ENCODE data around the gene CLDN14.
"Not testable (repeated sequence)": the region's sequence is repeated elsewhere in the genome, so short reads cannot be mapped to it uniquely, and the experiment has no call there.

The CLDN14 gene

DNA sequence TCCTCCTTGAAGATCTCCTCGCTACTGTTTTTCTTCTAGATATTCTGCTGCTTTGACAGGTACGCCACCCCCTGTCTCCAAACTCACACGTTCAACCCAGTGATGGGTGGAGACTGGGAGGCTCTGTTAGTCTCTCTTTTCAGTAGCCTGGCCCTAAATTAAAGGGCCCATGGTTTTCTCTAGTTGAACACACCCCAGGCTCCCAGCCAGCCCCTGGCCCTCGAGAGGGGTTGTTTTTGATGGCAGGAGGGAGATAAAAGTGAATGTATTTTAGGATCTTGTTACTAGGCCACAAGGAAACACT, 21.6 kb upstream of the CLDN14 start:
- no peak for DNase-seq (ENCODE audit: low read depth in 2 of 2)

- DNase-seq (ENCODE audit: low read depth in 2 of 2), result no peak
Observed at GRCh38 chr21:36499578-36500471, 19.9 kb upstream of the CLDN14 start.

DNA sequence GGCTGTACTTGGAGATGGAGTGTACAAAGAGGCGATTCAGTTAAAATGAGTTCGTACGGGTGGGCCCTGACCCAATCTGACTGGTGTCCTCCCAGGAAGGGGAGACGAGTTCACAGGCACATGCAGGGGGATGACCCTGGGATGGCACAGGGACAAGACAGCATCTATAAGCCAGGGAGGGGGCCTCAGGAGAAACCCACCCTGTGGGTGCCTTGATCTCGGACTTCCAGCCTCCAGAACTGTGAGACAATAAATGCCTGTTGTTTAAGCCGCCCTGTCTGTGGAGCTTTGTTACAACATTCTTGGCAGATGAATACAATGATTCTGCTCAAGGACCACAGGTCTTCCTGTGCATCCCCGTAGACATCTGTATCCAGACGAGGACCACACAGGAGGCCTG, 14.6 kb upstream of the CLDN14 start:
- DNase-seq (ENCODE audit: low read depth in 2 of 2), result no peak

GRCh38 chr21:36491209-36491910, 11.4 kb upstream of the CLDN14 start:
- DNase-seq (ENCODE audit: low read depth in 2 of 2), result peak; percentile 44 to 55

DNA sequence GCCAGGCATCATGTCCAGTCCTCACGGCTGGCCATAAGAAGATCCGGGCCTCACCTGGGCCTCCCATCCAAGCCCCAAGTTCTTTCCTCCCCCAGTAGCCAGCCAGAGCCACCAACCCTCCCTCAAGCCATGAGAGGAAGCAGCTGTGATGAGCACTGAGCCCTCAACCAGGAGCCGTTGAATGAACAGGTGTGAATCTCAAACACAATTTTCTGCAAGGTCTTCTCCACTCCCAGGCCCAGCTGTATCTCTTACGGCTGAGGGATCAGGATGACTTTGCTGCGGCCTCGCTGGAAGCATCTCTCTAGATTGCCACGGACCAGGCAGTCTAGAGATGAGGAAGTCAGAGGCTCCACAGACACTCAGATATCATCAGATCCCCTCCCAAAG, 9.8 kb upstream of the CLDN14 start:
- DNase-seq (ENCODE audit: low read depth in 2 of 2), result no peak

DNA sequence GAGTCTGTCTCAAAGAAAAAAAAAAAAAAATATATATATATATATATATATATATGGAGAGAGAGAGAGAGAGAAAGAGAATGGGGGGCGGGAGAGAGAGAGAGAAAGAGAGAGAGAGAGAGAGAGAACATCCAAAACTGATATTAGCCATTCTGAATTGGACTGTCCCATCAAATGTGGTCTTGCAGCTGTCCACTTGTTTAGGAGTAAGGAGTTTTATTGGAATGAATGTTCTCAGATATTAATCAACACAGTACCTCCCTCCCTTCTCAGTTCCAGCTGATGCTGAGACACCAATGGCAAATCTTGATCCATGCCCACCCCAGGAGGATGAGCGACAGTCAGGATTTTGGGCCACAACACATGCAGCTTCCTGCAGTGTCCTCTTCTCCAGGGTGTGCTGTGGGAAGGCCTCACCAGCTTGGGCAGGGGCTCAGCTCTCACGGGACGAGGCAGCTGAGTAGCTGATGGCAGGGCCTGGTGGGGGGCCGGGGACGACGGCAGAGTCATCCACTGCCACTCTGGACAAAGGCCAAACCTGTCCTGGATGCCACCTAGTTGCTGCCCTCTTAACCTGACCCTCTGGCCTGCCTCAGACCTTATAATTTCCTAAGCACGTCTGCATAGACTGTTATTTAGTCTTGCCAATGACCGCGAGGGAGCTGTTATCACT, 9.3 kb upstream of the CLDN14 start:
- DNase-seq (ENCODE audit: low read depth in 2 of 2), result no peak

DNA sequence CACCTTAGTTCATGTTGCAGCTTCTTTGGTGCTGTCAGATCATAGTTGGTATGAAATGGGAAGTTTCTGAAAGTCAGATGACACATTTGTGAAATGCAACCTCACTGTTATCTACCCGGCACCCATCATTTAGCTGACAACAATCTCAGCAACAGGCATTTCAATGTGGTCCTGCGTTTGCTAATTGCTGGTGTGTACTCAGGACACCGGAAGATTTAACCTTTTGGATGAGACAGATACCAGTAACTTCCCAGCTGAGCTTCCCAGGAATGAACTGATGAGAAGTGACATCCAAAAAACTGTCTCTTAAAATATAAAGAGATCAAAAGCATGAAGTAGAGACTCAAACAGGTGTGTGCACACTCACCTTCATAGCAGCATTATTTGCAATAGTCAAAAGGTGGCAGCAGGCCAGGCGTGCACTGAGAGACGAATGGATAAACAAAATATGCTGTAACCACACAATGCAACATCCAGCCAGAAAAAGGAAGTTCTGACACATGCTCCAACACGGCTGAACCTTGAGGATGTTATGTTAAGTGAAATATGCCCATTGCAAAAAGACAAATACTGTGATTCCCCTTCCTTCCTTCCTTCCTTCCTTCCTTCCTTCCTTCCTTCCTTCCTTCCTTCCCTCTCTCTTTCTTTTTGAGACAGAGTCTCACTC, 7.9 kb upstream of the CLDN14 start:
- no peak for DNase-seq (ENCODE audit: low read depth in 2 of 2)

- no peak for DNase-seq (ENCODE audit: low read depth in 2 of 2)
Observed at GRCh38 chr21:36486246-36486645, 6.3 kb upstream of the CLDN14 start.

DNA sequence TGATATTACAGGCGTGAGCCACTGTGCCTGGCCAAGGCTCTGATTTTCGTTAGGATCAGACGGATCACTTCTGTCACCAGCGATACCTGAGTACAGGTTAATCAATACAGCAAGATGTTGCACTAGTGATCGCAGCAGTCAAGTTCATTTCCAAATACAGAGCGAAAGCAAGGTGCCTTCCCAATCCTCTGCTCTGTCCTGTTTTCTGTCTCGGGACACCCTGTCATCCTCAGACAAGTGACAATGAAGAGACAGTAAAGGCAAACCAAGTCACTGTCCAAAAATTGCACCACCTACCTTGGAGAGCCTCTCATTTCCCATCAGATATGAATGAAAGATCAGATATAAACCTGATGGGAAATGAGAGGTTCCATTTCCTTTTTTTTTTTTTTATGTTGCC, 5.6 kb upstream of the CLDN14 start:
- no peak for DNase-seq (ENCODE audit: low read depth in 2 of 2)

- DNase-seq (ENCODE audit: low read depth in 2 of 2), result no peak
Observed at GRCh38 chr21:36483095-36483494, 3.2 kb upstream of the CLDN14 start.

DNA sequence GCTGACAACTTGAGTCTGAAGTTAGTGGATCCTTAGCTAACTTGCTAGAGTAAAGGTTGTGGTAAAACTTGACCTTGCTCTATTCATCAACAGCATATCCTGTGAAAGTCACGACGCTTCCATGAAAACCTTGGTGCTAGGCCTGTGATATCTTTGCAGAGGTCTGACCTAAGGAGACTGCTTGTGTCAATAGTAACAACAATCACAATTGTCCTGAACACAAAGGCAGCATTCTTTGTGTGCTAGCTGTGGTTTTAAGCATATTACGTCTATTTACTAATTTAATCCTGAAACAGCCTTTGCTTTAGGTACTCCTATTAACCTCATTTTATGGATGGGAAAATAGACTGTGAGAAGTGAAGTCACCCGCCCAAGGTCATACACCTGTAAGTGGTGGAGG, 2.8 kb upstream of the CLDN14 start:
- no peak for DNase-seq (ENCODE audit: low read depth in 2 of 2)

DNA sequence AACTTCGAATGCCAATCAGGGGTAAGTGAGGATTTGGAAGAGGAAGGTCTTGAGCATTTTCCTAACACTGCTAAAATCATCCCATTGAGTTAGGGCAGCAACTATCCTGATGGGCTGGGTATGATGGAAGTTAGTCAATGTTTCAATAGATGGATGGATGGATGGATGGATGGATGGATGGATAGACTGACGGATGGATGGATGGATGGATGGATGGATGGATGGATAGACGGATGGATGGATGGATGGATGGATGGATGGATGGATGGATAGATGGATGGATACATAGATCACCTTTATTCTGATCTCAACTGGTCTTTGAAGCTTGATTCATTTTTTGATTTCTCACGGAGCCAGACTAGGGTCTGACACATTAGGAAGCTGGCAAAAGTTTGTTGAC, 2.3 kb upstream of the CLDN14 start:
- no peak for DNase-seq (ENCODE audit: low read depth in 2 of 2)

- DNase-seq (ENCODE audit: low read depth in 2 of 2), result no peak
Observed at GRCh38 chr21:36481639-36482038, 1.7 kb upstream of the CLDN14 start.

DNA sequence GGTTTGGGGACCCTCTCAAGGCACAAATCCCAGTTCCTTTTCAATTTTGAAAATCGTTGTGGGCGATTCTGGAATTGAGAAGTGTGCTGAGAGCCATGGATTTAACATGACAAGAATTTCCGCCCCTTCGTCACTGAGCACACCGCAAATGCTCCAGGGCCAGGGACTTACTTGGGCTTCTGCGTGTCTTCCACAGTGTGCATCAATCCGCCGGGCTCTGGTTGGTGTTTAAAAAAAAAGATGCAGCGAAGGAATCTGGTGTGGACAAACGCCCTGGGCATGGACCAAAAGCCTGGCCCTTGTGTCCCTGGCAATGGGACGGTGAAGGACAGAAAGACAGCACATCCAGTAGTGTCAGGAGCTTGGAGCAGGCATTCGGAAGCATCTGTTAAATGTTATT, 696 bp upstream of the CLDN14 start:
- no peak for DNase-seq (ENCODE audit: low read depth in 2 of 2)

- DNase-seq (ENCODE audit: low read depth in 2 of 2), result peak in 1 of 2 experiments; percentile 11
Observed at GRCh38 chr21:36478941-36479340, 981 bp downstream of the CLDN14 start.

DNA sequence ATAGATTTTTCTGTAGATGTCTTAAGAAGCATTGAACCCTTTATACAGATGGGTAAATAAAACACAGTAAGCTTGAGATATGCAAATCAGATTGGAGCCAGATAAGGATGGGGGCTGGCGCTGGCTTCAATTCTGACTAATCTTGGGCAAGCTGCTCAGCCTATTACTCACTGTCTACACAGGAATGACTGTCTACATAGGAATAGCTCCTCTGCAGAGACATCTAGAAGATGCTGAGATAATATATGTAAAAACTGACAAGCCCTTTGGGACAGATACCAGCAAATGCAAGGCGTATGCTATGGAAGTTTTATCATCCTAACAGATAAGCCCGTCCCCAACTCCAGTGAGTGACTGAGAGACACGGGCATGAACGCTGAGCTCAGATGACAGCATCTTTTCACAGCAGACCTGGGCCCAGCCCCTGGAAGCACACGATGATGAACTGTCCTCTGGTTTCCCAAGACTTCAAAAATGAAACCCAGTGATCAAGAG, 1.7 kb downstream of the CLDN14 start:
- peak; percentile 71 to 73 for DNase-seq (ENCODE audit: low read depth in 2 of 2)

DNA sequence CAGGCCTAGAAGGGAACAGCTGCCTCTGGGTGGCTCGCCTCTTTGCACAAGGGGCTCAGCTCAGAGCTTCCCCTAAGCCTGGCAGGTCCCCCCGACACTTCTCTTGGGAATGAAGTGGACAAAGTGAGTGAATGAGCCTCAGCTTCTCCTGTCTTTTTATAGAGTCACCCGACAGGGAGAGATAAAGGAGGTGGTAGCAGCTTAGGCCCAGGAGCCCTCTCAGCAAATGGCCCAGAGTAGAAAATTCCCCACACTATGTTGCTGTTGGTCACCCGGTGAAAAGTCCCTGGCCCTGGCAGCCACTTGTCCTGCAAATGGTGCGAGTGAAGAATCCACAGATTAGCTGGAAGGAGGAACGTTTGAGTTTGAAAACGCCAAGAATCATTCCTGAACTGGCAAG, 2.4 kb downstream of the CLDN14 start:
- no peak for DNase-seq (ENCODE audit: low read depth in 2 of 2)

DNA sequence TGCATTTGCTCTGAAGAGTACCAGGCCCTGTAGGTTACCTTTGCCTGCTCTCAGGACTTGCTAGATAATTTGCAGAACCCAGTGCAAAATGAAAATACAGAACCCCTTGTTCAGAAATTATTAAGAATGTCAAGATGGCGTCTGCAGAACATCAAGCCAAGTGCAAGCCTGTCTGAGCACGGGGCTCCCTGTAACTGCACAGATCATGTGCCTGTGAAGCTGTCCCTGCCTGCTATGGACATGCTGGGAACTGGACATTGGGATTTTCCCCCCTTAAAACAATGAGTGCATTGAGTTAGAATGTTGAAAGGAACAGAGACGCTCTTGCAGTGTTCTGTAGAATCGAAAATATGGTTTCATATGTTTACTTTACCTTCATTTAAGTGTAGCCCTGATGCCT, 2.9 kb downstream of the CLDN14 start:
- no peak for DNase-seq (ENCODE audit: low read depth in 2 of 2)

- DNase-seq (ENCODE audit: low read depth in 2 of 2), result not testable (repeated sequence)
Observed at GRCh38 chr21:36476541-36476940, 3.4 kb downstream of the CLDN14 start.

GRCh38 chr21:36474591-36474990, 5.3 kb downstream of the CLDN14 start:
- no peak for DNase-seq (ENCODE audit: low read depth in 2 of 2)

DNA sequence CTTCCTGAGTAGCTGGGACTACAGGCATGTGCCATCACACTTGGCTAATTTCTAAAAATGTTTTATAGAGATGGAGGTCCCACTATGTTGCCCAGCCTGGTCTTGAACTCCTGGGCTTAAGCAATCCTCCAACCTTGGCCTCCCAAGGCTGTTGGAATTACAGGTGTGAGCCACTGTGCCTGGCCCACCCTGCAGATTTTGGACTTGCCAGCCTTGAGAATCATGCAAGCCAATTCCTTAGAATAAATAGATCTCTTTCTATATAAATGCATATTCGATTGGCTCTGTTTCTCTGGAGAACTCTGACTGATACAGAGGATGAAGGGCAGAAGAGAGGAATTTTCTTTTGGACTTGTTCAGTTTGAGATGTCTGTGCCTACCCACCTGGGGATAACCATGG, 6.7 kb downstream of the CLDN14 start:
- DNase-seq (ENCODE audit: low read depth in 2 of 2), result no peak

GRCh38 chr21:36472377-36472776, 7.5 kb downstream of the CLDN14 start:
- no peak for DNase-seq (ENCODE audit: low read depth in 2 of 2)

All from fibroblast of skin of left quadriceps (primary cell).